Measurements from ENCODE around the gene IQCE.
"Not testable (repeated sequence)": the region's sequence is repeated elsewhere in the genome, so short reads cannot be mapped to it uniquely, and the experiment has no call there.

Gene IQCE

GRCh38 chr7:2533566-2533965 is 25.2 kb upstream of the IQCE start:
- not testable (repeated sequence) for DNase-seq

GRCh38 chr7:2534214-2534613 is 24.6 kb upstream of the IQCE start:
- DNase-seq: not testable (repeated sequence)

GRCh38 chr7:2535872-2536627 is 22.7 kb upstream of the IQCE start:
- not testable (repeated sequence) for DNase-seq

GRCh38 chr7:2537981-2538851 is 20.6 kb upstream of the IQCE start:
- DNase-seq: no peak

- DNase-seq: no peak
These were observed 19.5 kb upstream of the IQCE start for GRCh38 chr7:2539031-2539911.

GRCh38 chr7:2540133-2540532 is 18.6 kb upstream of the IQCE start:
- DNase-seq: no peak

- no peak for DNase-seq
These were observed 18.1 kb upstream of the IQCE start for GRCh38 chr7:2540641-2541051.

- no peak for DNase-seq
These were observed 17.3 kb upstream of the IQCE start for GRCh38 chr7:2541291-2542010.

GRCh38 chr7:2542011-2542915 is 16.5 kb upstream of the IQCE start:
- DNase-seq: no peak

GRCh38 chr7:2542916-2543871 is 15.6 kb upstream of the IQCE start:
- no peak for DNase-seq

- DNase-seq: no peak
These were observed 14.1 kb upstream of the IQCE start for GRCh38 chr7:2544541-2545188.

GRCh38 chr7:2545746-2546425 is 12.9 kb upstream of the IQCE start:
- no peak for DNase-seq

GRCh38 chr7:2546776-2547586 is 11.8 kb upstream of the IQCE start:
- no peak for DNase-seq

GRCh38 chr7:2551418-2551817 is 7.4 kb upstream of the IQCE start:
- no peak for DNase-seq

GRCh38 chr7:2553108-2553507 is 5.7 kb upstream of the IQCE start:
- no peak for DNase-seq

- DNase-seq: no peak
These were observed 4.8 kb upstream of the IQCE start for GRCh38 chr7:2553831-2554581.

- DNase-seq: no peak
These were observed 4.1 kb upstream of the IQCE start for GRCh38 chr7:2554661-2555111.
